Nucleus accumbens (tissue), 56 donors: ENCODE data around the gene ILF3.

ENCODE experiments used
- DNase-seq, 56 donors: peaks; one replicate each; lab custom pipeline; 2025; lab: John Stamatoyannopoulos, UW

The ILF3 gene

DNA sequence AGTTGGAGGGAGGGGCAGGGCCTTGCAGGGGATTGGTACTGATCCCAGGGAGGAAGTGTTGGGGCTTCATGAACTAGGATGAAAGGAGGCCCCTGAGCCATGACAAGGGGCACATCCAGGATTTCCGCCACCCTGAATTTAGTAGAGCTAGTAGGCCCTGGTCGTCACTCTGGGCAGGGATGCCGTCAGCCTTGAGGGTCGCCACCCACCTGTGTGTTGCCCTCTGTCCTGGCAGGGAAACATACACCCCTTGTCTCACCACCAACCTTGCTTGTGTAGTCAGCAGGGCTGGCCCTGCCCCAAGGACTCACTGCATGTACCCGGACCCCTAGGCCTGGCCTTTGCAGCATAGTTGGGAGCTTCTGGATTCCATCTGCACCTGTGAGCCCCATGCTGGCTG lies 37.7 kb downstream of the ILF3 start:
- no peak for DNase-seq

DNA sequence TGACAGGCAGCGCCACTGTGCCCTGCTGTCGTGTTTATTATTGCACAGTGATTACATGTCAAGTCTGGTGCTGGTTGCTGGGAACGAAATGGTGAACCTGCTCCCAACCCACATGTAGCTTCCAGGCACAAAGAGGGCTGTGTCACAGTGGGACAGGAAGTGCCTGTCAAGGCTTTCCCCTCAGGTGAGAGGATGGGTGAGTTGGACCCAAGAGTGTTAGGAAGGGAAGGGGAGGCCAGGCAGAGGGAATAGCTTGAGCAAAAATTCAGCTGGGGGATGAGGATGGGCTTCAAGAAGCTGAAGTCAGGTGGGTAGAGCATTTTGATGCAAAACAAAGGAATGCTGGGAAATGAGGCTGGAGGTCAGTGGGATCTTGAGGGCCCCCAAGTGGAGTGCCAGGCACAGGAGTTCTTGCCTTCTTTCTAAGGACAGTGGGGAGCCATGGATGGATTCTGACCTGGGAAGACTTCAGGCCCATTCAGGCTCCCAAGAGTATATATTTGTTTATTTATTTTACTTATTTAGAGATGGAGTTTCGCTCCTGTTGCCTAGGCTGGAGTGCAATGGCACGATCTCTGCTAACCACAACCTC lies 38.6 kb downstream of the ILF3 start:
- DNase-seq = no peak

DNA sequence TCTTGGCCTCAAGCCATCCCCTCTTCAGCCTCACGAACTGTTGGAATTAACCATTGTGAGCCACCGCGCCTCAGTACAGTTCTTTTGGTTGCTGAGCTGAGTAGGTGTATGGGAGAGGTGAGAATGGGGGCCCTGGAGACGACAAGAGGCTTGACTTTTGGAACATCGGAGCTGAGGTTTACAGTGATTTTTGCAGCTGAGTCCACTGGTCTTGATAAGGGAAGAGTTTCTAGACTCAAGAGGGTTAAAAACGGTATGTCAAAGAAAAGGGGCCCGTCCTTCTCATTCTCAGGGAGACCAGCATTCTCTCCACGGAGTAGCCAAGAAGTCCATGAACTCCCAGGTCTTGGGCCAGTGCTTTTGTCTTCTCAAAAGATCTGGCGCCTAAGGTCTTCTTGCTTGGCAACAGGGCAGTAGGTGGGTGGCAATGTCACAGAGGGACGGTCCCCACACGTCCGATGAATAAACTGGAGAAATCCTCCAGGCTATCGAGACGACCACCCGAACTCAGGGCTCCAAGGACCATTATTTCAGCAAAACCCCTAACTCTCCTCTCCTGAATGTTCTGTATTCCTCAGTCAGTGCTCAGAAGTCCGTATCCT lies 40.7 kb downstream of the ILF3 start:
- DNase-seq = no peak

DNA sequence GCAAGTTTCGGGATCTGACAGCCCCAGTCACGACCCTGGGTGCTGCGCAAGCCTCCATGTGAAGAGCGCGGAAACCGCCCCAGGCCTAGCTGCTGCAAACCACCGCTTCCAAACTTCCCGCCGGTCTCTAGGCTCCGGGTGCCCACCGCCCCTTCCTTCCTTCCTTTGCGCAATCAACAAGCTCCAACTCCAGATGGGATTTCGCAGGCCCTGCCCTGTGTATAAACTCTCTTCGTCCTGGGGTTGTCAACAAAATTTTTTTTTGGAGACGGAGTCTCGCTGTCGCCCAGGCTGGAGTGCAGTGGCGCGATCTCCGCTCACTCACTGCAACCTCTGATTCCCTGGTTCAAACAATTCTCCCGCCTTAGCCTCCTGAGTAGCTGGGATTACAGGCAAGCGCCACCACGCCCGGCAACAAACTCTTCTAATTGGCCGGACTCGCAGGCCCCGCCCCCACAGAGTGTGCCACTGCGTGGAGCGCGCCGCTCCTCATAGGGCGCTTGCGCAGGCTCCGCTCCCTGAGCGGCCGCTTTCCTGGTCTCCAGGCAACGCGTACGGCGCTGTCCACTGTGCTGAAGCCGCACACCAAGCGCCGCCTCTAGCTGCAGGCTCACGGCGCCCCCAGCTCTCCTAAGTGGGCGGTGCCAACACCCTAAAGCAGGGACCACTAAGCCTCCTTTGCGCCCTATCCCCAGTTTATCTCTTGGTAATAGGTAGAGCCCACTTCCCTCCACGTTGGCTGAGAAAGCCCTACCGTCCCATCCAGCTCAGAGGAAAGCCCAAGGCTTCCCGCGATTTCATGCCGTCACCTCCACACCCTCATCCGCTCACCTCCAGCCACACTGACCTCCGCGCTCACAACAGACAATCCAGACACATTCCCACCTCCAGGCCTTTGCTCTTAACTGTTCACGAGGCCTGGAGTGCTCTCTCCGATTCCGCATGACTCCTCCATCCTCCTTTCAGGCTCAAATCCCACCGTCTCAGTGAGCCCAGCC lies 41.6 kb downstream of the ILF3 start:
- peak in 55 of 56 donors; percentile 24 to 94 (median 81) for DNase-seq

DNA sequence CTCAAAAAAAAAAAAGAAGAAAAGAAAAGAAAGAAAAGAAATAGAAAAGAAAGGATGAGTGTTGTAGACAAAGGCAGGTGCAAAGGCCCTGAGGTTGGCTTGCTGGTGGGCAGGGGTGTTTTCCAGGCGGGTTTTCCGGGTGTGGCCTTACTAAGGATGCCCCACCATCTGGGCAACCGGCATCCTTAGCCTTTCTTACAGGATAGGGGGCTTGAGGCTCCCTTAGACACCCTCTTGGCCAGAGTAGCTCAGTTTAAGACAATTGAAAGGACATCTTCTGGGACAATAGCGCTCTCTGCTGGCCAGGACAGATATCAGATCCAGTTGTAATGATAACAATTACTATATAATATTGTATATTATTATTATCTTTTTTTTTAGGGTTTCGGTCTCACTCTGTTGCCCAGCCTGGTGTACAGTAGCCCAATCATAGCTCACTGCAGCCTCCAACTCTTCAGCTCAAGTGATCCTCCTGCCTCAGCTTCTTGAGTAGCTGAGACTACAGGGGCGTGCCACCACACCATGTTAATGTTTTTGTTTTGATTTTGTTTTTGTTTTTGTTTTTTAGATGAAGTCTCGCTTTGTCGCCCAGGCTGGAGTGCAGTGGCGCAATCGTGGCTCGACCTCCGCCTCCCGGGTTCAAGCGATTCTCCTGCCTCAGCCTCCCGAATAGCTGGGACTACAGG lies 45.6 kb downstream of the ILF3 start:
- DNase-seq = peak in 20 of 56 donors; percentile 1 to 70 (median 12)

DNA sequence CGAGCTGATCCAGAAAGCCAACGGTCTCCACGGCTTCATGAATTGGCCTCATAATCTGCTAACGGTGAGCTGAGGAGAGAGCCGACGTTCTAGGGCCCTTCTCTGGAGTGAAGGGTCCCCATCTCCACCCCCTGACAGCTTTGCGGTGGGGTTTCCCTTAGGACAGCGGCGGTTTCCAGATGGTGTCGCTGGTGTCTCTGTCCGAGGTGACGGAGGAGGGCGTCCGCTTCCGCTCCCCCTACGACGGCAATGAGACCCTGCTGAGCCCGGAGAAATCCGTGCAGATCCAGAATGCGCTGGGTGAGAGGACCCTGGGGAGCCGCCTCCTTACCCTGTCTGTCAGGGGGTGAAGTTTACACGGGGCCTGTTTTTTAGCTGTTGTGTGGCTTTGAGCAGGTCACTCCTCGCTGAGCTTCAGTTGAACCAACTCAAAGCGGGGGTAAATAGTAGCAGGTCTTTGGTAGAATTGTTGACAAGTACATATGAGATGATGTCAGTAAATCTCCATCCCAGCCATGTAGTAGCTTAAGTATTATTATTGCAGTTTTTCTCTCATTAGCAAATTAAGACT lies 47.9 kb downstream of the ILF3 start:
- peak in 6 of 56 donors; percentile 23 to 42 (median 32) for DNase-seq

DNA sequence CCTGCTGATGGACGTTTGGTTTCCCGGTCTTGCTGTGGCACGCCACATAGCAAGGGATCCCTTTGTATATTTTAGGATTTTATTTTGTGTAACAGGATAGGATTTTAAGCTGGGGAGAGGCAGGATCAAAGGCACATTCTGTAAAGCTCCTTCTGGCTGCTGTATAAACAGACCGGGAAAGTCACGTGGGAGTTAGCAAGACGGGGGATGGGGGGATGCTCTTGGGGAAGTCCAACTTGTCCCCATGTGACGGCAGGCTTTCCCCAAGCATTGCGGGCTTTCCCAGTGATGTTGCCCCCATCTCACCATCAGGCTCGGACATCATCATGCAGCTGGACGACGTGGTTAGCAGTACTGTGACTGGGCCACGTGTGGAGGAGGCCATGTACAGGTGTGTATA lies 52.8 kb downstream of the ILF3 start:
- DNase-seq = no peak

DNA sequence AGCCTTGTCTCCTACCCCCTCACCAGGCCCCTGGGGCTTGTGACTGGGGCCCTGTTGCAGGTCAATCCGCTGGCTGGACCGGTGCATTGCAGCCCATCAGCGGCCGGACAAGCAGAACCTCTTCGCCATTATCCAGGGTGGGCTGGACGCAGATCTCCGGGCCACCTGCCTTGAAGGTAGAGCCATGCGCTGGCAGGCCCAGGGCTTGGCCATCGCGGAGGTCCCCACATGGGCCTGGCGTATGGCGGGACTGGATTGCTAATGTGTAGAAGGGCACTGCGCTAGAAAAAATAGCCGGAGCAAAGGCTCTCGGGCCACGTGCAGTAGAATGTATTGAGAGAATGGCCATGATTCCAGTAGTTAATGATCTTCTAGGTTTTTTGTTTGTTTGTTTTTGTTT lies 53.3 kb downstream of the ILF3 start:
- no peak for DNase-seq

DNA sequence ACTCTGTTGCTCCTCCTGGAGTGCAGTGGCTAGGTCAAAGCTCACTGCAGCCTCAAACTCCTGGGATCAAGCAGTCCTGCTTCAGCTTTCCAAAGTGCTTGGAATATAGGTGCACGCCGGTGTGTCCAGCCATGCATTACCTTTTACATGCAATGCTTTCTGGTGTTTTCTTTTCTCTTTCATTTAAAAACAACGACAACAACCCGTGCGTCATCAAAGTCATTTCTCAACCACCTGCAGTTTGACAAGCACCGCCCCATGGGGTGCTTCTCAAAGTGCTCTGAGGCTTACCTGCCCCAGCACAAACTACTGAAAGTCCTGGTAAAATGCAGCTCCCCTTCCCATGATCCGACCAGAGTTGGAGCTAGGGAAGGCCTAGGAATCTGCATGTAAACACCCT lies 54.1 kb downstream of the ILF3 start:
- DNase-seq = no peak

DNA sequence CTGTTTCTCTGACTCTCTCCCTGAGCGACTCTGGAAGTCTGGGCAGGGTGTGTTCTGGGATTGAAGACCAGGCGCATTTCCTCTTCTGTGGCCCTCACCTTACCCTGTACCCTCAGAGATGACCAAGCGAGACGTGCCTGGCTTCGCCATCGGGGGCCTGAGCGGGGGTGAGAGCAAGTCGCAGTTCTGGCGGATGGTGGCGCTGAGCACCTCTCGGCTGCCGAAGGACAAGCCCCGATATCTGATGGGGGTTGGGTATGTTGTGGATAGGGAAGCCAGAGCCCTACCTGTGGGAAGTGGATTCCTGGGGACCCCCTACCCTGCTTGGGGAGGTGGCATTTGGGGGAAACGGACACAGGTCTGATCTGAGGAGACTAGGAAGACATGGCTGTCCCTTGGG lies 57.9 kb downstream of the ILF3 start:
- no peak for DNase-seq

DNA sequence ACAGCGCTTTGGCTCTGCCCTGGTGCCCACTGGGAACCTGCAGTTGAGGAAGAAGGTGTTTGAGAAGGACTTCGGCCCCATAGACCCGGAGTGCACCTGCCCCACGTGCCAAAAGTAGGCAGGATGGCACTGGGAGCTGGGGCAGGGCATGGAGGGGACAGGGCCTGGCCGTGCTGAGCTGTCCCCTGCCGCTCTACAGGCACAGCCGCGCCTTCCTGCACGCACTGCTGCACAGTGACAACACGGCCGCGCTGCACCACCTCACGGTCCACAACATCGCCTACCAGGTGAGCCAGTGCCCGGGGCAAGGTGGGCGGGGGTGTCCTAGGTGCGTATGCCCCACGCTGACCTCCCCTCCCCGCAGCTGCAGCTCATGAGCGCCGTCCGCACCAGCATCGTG lies 58.6 kb downstream of the ILF3 start:
- no peak for DNase-seq

DNA sequence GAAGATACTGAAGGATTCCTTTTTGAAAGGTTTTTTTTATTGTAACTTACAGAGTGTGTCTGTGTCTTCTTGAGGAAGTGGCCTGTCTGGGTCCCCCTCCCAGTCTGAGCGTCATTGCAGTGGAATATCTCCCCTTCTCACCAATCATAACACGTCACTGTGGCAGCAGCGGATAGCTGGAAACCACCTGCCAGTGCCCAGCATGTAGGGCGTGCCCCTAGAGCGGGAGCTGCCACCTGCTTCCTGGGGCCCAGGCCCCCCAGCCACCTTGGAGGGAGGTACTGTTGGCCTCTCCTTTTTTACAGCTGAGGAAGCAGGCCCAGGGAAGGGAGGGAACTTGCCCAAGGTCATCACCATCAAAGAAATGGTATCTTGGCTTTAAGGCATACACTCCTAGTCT lies 59.2 kb downstream of the ILF3 start:
- DNase-seq = no peak

DNA sequence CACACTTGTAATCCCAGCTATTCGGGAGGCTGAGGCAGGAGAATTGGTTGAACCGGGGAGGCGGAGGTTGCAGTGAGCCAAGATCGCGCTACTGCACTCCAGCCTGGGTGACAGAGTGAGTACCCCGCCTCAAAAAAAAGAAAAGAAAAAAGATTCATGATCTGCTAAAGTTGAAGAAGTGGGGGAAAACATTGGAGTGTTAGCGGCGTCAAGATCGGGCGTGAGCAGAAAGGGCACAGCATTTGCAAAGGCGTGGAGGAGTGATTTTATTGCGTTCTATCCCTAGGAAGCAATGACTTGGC lies 62.9 kb downstream of the ILF3 start:
- DNase-seq = no peak

DNA sequence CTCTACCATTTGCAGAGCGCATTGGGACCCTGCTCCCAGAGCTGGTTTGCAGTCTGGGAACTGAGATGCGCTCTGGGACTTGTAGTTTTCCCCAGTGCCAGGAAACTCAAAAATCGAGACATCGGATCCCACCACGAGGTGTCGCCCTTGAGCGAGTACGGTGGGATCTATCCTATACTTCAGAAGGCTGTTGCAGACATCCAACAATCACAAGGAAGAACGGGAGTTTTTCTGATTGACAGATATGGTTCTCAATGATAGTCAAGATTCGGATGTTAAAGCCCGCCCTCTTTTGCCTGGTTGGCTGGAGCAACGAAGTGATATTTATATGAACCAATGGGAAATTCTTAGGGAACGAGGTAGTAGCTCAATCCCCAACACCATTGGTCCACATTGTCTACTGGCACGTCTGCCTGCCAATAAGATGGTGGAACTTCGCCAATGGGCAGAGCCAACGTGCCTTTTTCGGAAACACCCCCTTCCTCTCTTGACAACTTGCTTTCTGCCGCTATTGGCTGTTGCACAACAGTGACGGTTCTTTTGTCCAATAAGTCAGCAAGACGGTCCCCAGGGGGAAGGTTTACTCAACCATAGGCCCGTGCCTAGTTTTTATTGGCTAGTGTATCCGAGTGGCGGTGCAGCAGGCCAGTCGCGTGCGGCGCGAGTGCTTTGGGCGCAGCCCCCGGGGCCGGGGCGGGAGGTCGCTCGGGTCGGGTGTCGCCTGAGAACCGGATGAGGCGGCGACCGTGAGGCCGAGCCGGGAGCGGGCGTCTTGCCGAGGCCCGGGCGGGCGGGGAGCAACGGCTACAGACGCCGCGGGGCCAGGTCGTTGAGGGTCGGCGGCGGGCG lies 63.4 kb downstream of the ILF3 start, which contains the start of gene DNM2:
Gene DNM2 (plus strand): TSS at position 724 of the 849 bp plus-strand sequence. CDS start 164 bp downstream, outside the sequence.
- peak; percentile 94 to 100 (median 99) for DNase-seq

DNA sequence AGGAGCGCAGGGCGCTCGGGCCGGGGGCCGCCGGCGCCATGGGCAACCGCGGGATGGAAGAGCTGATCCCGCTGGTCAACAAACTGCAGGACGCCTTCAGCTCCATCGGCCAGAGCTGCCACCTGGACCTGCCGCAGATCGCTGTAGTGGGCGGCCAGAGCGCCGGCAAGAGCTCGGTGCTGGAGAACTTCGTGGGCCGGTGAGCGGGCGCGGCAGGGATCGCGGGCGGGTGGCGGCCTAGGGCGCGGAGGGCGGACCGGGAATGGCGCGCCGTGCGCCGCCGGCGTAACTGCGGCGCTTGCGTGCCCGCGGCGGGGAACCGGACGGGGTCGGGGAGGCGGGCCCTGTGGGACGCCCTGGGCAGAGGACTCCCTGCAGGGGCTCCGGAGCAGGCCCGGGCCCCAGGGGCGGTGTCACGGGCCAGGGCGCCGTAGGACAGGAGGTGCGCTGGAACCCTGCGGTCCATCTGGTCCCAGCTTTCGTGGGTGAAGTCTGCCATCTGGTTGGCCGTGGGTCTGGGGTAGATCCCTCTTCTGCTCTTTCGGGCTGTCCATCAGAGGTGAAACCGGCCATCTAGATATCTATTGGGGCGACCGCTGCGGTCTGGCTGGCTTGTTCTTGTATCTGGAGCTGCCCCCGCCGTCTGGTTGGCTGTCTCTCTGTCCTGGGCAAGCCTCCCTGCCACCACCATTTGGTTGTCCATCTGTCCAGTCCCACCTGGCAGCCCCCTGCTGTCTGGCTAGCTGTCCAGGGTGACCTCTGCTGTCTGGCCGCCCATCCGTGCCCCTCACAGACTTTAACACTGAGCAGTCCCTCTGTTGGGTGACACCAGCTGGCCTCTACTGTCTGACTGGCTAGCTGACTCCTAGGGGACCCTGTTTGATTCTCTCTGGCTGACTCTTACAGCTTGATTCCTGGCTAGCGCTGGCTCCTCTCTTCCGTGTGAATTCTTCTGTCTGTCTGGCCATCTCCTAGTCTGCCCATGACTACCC lies 64.4 kb downstream of the ILF3 start:
- DNase-seq = peak in 20 of 56 donors; percentile 18 to 77 (median 50)

DNA sequence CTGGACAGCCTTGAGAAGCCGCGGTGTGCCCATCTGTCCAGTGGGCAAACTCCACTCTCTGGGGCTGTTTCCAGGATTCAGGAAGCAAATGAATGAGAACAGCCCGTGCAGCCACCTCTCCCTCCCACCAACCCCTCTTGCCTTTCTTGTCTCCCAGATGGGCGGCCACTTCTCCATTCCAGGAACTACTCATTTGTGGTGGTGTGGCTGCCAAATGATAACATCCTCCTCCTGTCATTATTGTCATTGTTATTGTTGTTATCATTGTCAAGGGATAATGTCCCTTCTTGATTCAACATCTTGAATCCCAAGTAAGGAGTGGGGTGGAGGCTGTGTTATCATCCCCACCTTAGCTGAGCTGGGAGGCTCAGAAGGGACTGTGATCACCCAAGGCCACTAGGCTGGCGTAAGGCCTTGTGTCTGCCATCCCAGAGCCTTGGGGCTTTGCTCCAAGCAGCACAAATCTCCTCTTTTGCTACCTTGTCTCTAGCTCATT lies 65.4 kb downstream of the ILF3 start:
- no peak for DNase-seq

DNA sequence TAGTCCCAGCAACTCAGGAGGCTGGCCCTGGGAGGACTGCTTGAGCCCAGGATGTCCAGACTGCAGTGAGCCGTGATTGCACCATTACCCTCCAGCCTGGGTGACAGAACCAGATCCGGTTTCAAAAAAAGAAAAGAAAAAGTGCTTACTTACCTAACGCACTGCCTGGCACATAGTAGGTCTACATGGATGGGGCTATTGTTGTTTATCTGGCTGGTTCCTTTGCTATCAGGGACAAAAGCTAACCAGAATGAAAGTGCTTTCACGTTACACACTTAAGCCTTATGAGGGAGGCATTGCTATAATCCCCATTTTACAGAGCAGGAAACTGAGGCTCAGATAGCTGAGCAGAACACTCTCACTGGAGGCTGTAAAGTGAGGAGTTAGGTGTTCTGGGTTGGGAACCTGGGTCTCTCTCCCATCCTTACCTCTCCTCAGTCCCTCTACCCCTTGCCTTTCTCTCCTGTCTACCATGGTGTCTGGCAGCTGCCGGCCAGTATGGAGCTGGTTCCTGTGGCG lies 66.5 kb downstream of the ILF3 start:
- no peak for DNase-seq

DNA sequence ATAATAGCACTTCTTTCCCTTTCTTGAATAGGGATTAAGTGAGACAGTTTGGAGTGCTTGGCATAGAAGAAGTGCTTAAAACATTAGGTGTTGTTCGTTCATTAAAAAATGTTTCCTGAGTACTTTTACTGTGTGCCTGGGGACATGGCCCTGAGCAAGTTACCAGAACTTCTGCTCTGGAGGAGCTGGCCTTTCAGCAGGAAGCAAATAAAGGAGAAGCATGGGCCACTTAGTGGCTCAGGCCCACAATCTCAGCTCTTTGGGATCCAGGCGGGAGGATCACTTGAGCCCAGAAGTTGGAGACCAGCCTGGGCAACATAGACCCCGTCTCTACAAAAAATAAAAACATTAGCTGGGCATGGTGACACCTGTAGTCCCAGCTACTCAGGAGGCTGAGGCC lies 69.4 kb downstream of the ILF3 start:
- no peak for DNase-seq
